Chondrocyte (in vitro differentiated cells): ENCODE measurements around the gene CACNG3. TPM values are rescaled to one million over a fixed set of nuclear protein-coding genes. Genes with fewer than 3 reads are reported as not detected.

ENCODE experiments used
- DNase-seq: peaks from one replicate; pipeline ENCODE4 v3.0.0; 2021; ENCODE audit warnings: mixed read lengths, low spot score
- H3K27ac Mint-ChIP-seq: one replicate; pipeline ENCODE4 v1.8.0; 2021; ENCODE audit warnings: mild to moderate bottlenecking, moderate library complexity, mixed read lengths; ENCODE audit not compliant: unreplicated experiment
- H3K27me3 Mint-ChIP-seq: 2 replicates; pipeline ENCODE4 v1.8.0; 2021; ENCODE audit warnings: low read depth, mixed read lengths
- H3K36me3 Mint-ChIP-seq: 2 replicates; pipeline ENCODE4 v1.8.0; 2021; ENCODE audit warnings: low read depth, mixed read lengths
- H3K4me1 Mint-ChIP-seq: 2 replicates; pipeline ENCODE4 v1.8.0; 2021; ENCODE audit warnings: low read depth, mild to moderate bottlenecking, mixed read lengths
- H3K4me3 Mint-ChIP-seq: one replicate; pipeline ENCODE4 v1.8.0; 2021; ENCODE audit warnings: mild to moderate bottlenecking, moderate library complexity, mixed read lengths; ENCODE audit not compliant: unreplicated experiment
- H3K9me3 Mint-ChIP-seq: 2 replicates; pipeline ENCODE4 v1.8.0; 2021; ENCODE audit warnings: low read depth, mixed read lengths
- CTCF ChIP-seq: fragments of 200-600 bp; sonication (generic); IDR thresholded peaks from 2 replicates; pipeline ENCODE4 v1.5.0; 2021; ENCODE audit warnings: antibody characterized with exemption, mild to moderate bottlenecking, moderate library complexity
- total RNA-seq: library from RNA; stranded (reverse); gene quantifications from 3 replicates; pipeline ENCODE4 v1.2.1, GENCODE V29; 2021

The CACNG3 gene
- total RNA-seq, 1 donor from 2014 or later, result not detected

DNA sequence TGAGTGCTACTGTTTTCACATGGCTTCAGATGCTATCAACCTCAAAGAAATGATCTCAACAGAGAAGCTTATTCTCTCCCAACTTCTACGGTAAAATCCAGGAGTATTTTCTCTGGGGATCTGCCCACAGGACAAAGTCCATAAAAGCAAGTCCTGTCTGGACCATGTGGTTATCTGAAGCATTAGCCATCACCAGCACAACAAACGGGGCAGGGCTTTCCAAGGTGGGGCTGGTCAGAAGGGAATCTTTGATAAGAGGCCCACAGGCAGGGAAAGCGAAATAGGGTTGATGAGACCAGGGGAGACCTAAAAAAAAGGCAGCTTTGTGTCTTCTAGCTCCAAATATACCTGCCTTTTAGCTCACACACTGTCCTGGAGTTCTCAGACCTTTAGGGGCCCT is 38.7 kb upstream of the CACNG3 start:
- Mint-ChIP-seq H3K4me3 (no peak overlapping the region), H3K36me3 (no peaks in the 10 kb centered on the region), H3K4me1 (no peaks in the 10 kb centered on the region), H3K27ac (no peak overlapping the region), H3K9me3 (no peaks in the 10 kb centered on the region), H3K27me3 (no peaks in the 10 kb centered on the region)
- no peak for DNase-seq
- TF ChIP-seq CTCF, result no peak

- H3K4me3 Mint-ChIP-seq, result no peak overlapping the region
- H3K9me3 Mint-ChIP-seq, result no peaks in the 10 kb centered on the region
- H3K36me3 Mint-ChIP-seq, result no peaks in the 10 kb centered on the region
- H3K27ac Mint-ChIP-seq, result no peak overlapping the region
- H3K27me3 Mint-ChIP-seq, result no peaks in the 10 kb centered on the region
- H3K4me1 Mint-ChIP-seq, result no peaks in the 10 kb centered on the region
- TF ChIP-seq CTCF, result no peak
- DNase-seq, result no peak
Observed at GRCh38 chr16:24218299-24218698, 37.8 kb upstream of the CACNG3 start.

GRCh38 chr16:24221219-24221618 is 34.9 kb upstream of the CACNG3 start:
- Mint-ChIP-seq H3K36me3 (no peaks in the 10 kb centered on the region), H3K9me3 (peaks cover 2% of the 10 kb centered on the region), H3K4me3 (no peak overlapping the region), H3K27ac (no peak overlapping the region), H3K4me1 (no peaks in the 10 kb centered on the region), H3K27me3 (no peaks in the 10 kb centered on the region)
- no peak for TF ChIP-seq CTCF
- no peak for DNase-seq

GRCh38 chr16:24228514-24228913 is 27.6 kb upstream of the CACNG3 start:
- no peak for TF ChIP-seq CTCF
- no peak for DNase-seq
- Mint-ChIP-seq H3K9me3 (peaks cover 5% of the 10 kb centered on the region), H3K36me3 (no peaks in the 10 kb centered on the region), H3K4me3 (no peak overlapping the region), H3K4me1 (no peaks in the 10 kb centered on the region), H3K27me3 (no peaks in the 10 kb centered on the region), H3K27ac (no peak overlapping the region)

DNA sequence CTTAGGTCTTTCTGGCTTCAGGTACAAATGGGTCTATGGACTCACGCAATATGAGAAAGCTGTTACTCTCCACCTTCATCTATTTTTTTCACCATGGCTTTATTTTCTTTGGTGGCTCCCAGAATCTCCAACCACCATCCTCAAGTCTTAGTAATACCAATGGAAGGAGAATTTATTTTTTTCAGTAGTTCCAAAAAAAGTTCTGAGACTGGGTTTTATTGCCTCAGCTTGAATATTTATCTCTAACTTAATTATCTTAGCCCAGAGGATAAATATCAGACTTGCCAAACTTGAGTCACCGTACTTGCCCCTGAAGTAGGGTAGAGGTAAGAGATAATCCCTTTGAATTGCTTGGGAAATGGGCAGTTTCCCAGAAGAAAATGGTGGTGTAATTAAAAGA is 23.2 kb upstream of the CACNG3 start:
- Mint-ChIP-seq H3K4me1 (no peaks in the 10 kb centered on the region), H3K4me3 (no peak overlapping the region), H3K36me3 (no peaks in the 10 kb centered on the region), H3K27me3 (no peaks in the 10 kb centered on the region), H3K9me3 (peaks cover 16% of the 10 kb centered on the region), H3K27ac (no peak overlapping the region)
- no peak for TF ChIP-seq CTCF
- no peak for DNase-seq
